ENCODE results near the gene MSH3.

The MSH3 gene

GRCh38 chr5:80654391-80655230 is at the start of gene MSH3, which contains the start of gene DHFR:
TSS of gene MSH3 (plus strand) at chr5:80654652. CDS start at chr5:80654728, 76 bp downstream.
TSS of gene DHFR (minus strand) at chr5:80654983. CDS start at chr5:80654489, 494 bp downstream.
- ATAC-seq (peak; percentile 48), DNase-seq (peak; percentile 92)

GRCh38 chr5:80607343-80607742 is 47.1 kb upstream of the MSH3 start:
- ATAC-seq (no peak), DNase-seq (no peak)

GRCh38 chr5:80607832-80608231 is 46.6 kb upstream of the MSH3 start:
- ATAC-seq (no peak), DNase-seq (no peak)

- no peak for ATAC-seq
- no peak for DNase-seq
These were observed 45.7 kb upstream of the MSH3 start for GRCh38 chr5:80608731-80609130.

- DNase-seq (no peak), ATAC-seq (no peak)
These were observed 44.8 kb upstream of the MSH3 start for GRCh38 chr5:80609692-80610091.

GRCh38 chr5:80615266-80615914 is 39.1 kb upstream of the MSH3 start:
- ATAC-seq = no peak
- DNase-seq = no peak

- ATAC-seq = no peak
- no peak for DNase-seq
These were observed 36.0 kb upstream of the MSH3 start for GRCh38 chr5:80618438-80618837.

- ATAC-seq = no peak
- no peak for DNase-seq
These were observed 35.4 kb upstream of the MSH3 start for GRCh38 chr5:80619086-80619485.

GRCh38 chr5:80620211-80620610 is 34.2 kb upstream of the MSH3 start:
- ATAC-seq (no peak), DNase-seq (no peak)

- DNase-seq (no peak), ATAC-seq (no peak)
These were observed 31.7 kb upstream of the MSH3 start for GRCh38 chr5:80622756-80623155.

GRCh38 chr5:80623999-80624398 is 30.5 kb upstream of the MSH3 start:
- ATAC-seq (no peak), DNase-seq (no peak)

- ATAC-seq (no peak), DNase-seq (no peak)
These were observed 29.2 kb upstream of the MSH3 start for GRCh38 chr5:80625230-80625629.

- no peak for ATAC-seq
- DNase-seq = no peak
These were observed 25.2 kb upstream of the MSH3 start for GRCh38 chr5:80629281-80629680.

- DNase-seq = no peak
- no peak for ATAC-seq
These were observed 22.9 kb upstream of the MSH3 start for GRCh38 chr5:80631278-80632259.

GRCh38 chr5:80632700-80633099 is 21.8 kb upstream of the MSH3 start:
- no peak for DNase-seq
- no peak for ATAC-seq

GRCh38 chr5:80634193-80634592 is 20.3 kb upstream of the MSH3 start:
- ATAC-seq (no peak), DNase-seq (no peak)

GRCh38 chr5:80641353-80641752 is 13.1 kb upstream of the MSH3 start:
- ATAC-seq (no peak), DNase-seq (no peak)

- DNase-seq = no peak
- ATAC-seq = no peak
These were observed 9.6 kb upstream of the MSH3 start for GRCh38 chr5:80644900-80645299.

- DNase-seq (no peak), ATAC-seq (no peak)
These were observed 7.5 kb upstream of the MSH3 start for GRCh38 chr5:80646926-80647325.

GRCh38 chr5:80653502-80653901 is 950 bp upstream of the MSH3 start:
- ATAC-seq (no peak), DNase-seq (no peak)

- ATAC-seq = no peak
- DNase-seq = peak; percentile 61
These were observed 430 bp upstream of the MSH3 start for GRCh38 chr5:80654054-80654390.

- ATAC-seq = no peak
- no peak for DNase-seq
These were observed 851 bp downstream of the MSH3 start for GRCh38 chr5:80655231-80655774.

All from stimulated activated naive CD8-positive, alpha-beta T cell treated with anti-CD3 and anti-CD28 coated beads, Interleukin-15, Interleukin-2, amounts not matched to agents 100 U/mL and 50 U/mL, for 24 hours (primary cell).